CD1c-positive myeloid dendritic cell (primary cell): ENCODE measurements around the gene OSBPL2.
A peak's percentile ranks its signal among the peaks of the same experiment; 100 is the strongest.

Experiments used
- DNase-seq: peaks from one replicate; pipeline ENCODE4 v3.0.0-alpha.2; 2016; ENCODE audit errors: extremely low spot score

The OSBPL2 gene

DNA sequence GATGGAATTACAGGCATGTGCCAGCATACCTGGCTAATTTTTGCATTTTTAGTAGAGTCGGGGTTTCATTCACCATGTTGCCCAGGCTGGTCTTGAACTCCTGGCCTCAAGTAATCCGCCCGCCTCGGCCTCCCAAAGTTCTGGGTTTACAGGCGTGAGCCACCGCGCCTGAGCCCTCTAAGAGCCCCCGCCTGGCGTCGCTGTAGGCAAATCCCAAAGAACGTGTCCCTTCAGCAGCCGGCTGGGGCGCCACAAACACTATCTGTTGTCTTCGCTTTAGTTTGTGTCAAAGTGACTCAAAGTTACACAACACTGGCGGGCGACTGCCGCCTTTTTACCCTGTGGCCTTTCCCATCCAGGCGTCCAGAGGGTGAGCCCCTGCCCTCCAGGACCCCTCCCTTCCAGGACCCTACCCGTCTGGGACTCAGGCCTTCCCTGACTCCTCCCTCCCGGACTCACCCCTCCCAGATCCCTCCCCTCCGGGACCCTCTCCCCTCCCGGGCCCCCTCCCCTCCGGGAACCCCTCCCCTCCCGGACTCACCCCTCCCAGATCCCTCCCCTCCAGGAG lies 63.5 kb downstream of the OSBPL2 start:
- peak; percentile 96 for DNase-seq

GRCh38 chr20:62302341-62303061 lies 64.2 kb downstream of the OSBPL2 start, which contains the start of gene ADRM1:
Gene ADRM1 (plus strand): TSS chr20:62302997. CDS start chr20:62303569, 572 bp downstream.
- DNase-seq = peak; percentile 100

GRCh38 chr20:62303062-62303339 lies 64.7 kb downstream of the OSBPL2 start:
- DNase-seq = no peak

DNA sequence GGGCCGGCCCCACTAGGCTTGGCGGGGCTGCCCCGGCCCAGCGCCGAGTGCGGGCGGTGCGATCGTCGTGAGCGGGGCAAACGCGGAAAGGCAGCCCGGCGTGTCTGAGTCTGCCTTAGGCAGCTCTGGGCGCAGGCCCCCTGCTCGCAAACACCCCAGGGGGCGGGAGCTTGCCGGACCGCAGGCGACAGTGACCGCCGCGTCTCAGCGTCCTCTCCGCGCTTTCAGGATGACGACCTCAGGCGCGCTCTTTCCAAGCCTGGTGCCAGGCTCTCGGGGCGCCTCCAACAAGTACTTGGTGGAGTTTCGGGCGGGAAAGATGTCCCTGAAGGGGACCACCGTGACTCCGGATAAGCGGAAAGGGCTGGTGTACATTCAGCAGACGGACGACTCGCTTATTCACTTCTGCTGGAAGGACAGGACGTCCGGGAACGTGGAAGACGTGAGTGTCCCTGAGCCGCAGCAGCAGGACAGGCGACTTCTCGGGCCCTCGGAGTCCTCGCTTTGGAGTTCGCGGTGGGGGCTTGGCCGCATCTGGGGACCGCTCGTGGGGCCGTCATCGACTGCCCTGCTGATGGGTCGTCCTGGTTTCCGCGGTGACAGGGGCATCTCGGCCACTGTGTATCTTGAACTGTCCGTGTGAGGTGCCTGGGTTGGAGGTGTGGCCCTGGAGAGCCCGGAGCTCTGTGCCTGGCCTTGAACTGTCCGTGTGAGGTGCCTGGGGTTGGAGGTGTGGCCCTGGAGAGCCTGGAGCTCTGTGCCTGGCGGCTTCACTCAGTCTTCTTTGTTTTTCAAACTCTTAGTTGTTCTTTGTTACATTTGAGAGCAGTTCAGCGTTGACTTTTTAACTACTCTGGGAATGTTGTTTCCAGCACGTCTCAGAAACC lies 65.3 kb downstream of the OSBPL2 start:
- peak; percentile 31 for DNase-seq

GRCh38 chr20:62304331-62305148 lies 66.2 kb downstream of the OSBPL2 start:
- no peak for DNase-seq

DNA sequence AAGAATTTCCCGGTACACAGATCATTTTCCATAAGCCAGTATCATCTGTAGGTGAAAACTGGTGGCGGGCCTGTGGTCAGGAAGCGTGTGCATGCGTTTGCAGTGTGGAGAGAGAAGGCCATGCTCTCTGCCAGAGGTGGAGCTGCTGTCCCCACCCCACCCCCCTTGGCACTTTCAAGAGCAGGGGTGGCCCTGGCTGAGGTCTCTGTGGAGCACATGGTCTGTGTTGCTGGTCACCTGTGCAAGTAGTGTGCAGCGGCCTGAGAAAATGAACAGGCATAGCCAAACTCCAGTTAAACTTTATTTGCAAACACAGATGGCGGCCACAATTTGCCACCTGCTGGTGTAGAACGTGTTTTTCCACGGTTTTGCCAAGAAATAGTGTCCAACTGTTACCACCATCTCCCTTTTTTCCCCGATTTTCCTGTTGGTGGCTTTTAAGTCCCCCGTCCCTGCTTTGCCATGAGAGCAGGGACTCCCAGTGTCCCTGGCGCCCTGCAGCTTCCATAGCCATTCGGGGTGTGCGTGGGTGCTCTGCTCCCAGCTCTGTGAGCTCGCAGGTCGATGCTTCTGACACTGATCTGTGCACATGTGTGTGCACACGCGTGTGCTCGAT lies 66.9 kb downstream of the OSBPL2 start:
- no peak for DNase-seq

DNA sequence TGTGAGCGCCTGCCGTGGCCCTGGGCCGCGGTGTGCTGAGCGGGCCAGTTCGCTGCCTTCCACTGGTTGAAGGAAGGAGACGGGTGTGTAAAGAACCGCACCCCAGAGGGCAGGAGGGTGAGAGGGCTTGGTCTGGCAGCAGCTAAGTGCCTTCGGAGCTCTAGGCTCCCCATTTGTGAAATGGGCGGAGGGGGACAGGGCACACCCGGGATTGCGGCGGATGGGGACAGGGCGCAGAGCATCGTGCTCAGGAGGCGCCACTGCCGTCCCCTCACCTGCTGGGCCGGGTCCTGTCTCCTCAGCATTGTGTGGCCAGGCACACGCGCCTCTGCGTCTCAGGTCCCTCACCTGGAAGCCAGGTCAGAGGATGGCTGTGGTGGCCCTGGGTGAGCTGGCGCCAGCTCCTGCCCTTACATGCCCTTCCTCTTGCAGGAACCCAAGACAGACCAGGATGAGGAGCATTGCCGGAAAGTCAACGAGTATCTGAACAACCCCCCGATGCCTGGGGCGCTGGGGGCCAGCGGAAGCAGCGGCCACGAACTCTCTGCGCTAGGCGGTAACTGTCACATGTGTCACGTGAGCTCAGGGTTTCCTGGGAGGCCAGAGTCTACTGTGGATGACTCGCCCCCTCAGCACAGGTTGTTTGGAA lies 67.6 kb downstream of the OSBPL2 start:
- DNase-seq = no peak

- DNase-seq = no peak
Observed at GRCh38 chr20:62306414-62307187, 68.3 kb downstream of the OSBPL2 start.

DNA sequence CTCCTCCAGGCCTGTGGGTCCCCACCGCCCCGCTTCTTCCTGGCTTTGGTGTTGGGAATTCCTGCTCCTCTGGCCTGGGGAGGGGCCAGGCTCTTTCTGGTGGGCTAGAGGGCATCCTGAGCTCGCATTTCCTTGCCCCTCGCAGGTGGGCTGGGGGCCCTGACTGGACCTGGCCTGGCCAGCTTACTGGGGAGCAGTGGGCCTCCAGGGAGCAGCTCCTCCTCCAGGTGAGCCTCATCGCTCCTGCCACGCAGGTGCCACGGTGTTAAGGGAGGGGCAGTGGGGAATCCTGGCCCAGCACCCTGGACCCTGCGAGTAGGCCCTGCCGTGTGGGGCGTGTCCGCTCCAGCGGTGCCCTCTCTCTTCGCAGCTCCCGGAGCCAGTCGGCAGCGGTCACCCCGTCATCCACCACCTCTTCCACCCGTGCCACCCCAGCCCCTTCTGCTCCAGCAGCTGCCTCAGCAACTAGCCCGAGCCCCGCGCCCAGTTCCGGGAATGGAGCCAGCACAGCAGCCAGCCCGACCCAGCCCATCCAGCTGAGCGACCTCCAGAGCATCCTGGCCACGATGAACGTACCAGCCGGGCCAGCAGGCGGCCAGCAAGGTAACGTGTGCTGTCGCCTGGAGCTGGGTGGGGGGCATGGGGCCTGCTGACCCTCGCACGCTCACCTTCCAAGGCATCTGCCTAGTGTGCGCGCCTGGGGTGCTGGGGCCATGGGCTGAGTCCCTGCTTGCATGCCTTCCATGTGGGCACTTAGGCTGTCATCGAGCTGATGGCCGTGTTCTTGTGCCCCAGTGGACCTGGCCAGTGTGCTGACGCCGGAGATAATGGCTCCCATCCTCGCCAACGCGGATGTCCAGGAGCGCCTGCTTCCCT lies 69.1 kb downstream of the OSBPL2 start:
- DNase-seq = no peak

- DNase-seq = no peak
Observed at GRCh38 chr20:62308102-62308822, 69.9 kb downstream of the OSBPL2 start.

DNA sequence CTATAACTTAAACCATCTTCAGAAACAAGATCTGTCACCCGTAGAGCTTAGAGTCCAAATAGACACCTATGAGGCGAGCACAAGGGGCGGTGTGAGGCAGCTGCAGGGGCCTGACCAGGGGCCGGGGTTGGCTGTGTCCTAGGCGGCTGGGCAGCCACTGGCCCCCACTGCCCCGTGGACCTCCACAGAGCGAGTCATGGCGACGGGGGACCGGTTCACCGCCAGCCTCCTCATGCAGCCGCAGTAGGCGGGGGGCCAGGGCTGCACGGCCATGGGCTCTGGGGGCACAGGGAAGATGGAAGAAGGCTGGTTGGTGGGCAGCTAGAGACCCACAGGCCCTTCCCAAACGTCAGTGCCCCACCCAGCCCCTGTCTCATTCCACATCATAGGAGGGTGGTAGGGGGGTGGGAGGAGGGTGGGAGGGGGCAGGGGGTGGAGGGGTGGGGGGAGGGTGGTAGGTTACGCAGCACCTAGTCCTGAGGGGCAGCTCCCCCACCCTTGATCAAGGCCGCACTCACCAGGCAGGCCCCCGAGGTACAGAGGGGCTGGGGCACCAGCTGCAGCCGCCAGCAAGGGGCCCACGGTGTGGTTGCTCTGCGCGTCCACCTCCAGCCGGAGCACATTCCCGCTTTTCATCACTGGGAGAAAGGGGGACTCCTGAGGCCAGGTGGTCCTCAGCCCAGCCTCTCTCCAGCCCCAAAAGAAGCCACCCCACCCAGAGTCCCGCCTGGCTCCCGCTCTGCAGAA lies 71.0 kb downstream of the OSBPL2 start:
- no peak for DNase-seq

DNA sequence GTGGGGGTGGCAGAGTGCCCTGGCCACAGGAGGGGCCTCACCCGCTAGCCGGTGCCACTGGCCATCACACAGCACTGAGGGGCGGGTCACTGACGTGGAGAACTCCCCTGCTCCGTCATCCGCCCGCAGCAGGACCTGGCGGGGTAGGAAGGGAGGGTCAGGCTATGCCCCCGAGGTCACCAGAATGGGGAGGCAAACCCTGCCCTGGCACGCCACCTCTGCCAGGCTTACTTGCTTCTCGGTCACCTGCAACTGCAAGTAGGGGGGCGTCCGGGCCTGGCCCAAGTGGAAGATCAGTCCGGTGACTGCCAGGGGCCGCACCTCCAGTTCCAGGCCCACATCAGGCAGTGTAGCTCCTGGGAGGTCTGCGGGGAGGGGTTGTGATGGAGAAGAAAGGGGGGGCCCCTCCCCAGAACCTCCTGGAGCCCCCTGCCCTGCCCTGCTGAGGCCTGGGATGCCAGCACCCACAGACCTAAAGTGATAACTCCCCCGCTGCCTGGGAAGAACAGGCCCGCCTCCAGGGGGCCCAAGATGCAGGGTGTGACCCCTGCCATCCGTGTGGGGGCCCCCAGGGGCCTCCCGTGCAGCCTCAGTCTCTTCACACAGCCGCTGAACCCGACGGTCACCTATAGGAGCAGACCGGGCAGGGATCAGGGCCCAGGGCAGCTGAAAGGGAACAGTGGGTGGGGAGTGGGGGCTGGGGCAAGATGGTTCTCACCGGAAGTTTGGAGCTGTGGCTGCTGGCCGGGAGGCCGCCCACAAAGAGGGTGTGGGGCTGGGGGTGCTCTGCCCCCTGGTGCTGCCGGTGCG lies 71.8 kb downstream of the OSBPL2 start:
- no peak for DNase-seq

- no peak for DNase-seq
Observed at GRCh38 chr20:62310757-62311121, 72.4 kb downstream of the OSBPL2 start.

DNA sequence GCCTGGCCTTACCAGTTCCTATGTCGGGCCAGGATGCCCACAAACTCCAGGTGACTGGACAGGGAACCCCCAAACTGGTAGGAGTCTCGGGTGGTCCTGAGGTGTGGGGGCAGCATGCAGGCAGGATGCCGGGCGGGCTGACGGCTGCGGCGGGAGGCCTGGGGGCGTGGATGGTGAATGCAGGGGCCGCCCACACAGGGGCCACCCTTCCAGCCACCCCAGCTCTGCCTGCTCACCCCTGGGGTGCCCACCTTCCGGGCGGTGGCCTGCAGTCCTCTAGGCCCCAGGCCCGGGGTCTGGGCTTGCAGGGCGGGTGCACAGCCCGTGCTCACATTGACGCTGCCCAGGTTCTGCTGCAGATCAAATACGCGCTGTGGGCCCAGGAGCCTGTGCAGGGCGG lies 72.8 kb downstream of the OSBPL2 start:
- no peak for DNase-seq

- DNase-seq = no peak
Observed at GRCh38 chr20:62311832-62312661, 73.7 kb downstream of the OSBPL2 start.

- DNase-seq = no peak
Observed at GRCh38 chr20:62312662-62312977, 74.3 kb downstream of the OSBPL2 start.
